BLaER1 (cell line): Measurements from ENCODE around the gene OR2C3.
"Not testable (repeated sequence)": the region's sequence is repeated elsewhere in the genome, so short reads cannot be mapped to it uniquely, and the experiment has no call there.

Experiments used
- H3K27ac ChIP-seq: shearing (Covaris generic); formaldehyde crosslinking; 2 replicates; pipeline ENCODE4 v1.8.1; 2022
- H3K27me3 ChIP-seq: shearing (Covaris generic); formaldehyde crosslinking; 2 replicates; pipeline ENCODE4 v1.8.1; 2022
- H3K36me3 ChIP-seq: shearing (Covaris generic); formaldehyde crosslinking; 2 replicates; pipeline ENCODE4 v1.8.1; 2022
- H3K4me1 ChIP-seq: shearing (Covaris generic); formaldehyde crosslinking; 2 replicates; pipeline ENCODE4 v1.8.1; 2022
- H3K4me2 ChIP-seq: shearing (Covaris generic); formaldehyde crosslinking; 2 replicates; pipeline ENCODE4 v1.8.1; 2022
- H3K4me3 ChIP-seq: shearing (Covaris generic); formaldehyde crosslinking; 2 replicates; pipeline ENCODE4 v1.8.1; 2022
- H3K9ac ChIP-seq: shearing (Covaris generic); formaldehyde crosslinking; 2 replicates; pipeline ENCODE4 v1.8.1; 2022
- H3K9me3 ChIP-seq: shearing (Covaris generic); formaldehyde crosslinking; 2 replicates; pipeline ENCODE4 v1.8.1; 2022
- H4K20me1 ChIP-seq: shearing (Covaris generic); formaldehyde crosslinking; 2 replicates; pipeline ENCODE4 v1.8.1; 2022
- Cebpa-rat ChIP-seq: shearing (Covaris generic); IDR thresholded peaks from 2 replicates; pipeline ENCODE4 v1.8.1; 2022

The OR2C3 gene

GRCh38 chr1:247487057-247487456 is 49.2 kb downstream of the OR2C3 start:
- Histone ChIP-seq H3K27ac (no peak overlapping the region), H4K20me1 (no peaks in the 10 kb centered on the region), H3K9me3 (no peaks in the 10 kb centered on the region), H3K4me3 (no peak overlapping the region), H3K36me3 (no peaks in the 10 kb centered on the region), H3K27me3 (no peaks in the 10 kb centered on the region), H3K4me2 (no peak overlapping the region), H3K4me1 (no peaks in the 10 kb centered on the region), H3K9ac (no peak overlapping the region)
- no peak for TF ChIP-seq Cebpa-rat

- Histone ChIP-seq H3K9me3 (no peaks in the 10 kb centered on the region), H3K36me3 (no peaks in the 10 kb centered on the region), H3K4me3 (no peak overlapping the region), H3K9ac (no peak overlapping the region), H3K4me2 (no peak overlapping the region), H3K27me3 (no peaks in the 10 kb centered on the region), H3K27ac (no peak overlapping the region), H3K4me1 (no peaks in the 10 kb centered on the region), H4K20me1 (no peaks in the 10 kb centered on the region)
- no peak for TF ChIP-seq Cebpa-rat
Observed at GRCh38 chr1:247482747-247483146, 53.5 kb downstream of the OR2C3 start.

GRCh38 chr1:247476328-247477058 is 59.7 kb downstream of the OR2C3 start:
- H3K27ac ChIP-seq, H3K4me1 ChIP-seq, H3K4me2 ChIP-seq, H4K20me1 ChIP-seq, H3K9ac ChIP-seq, H3K9me3 ChIP-seq, H3K36me3 ChIP-seq, H3K4me3 ChIP-seq, H3K27me3 ChIP-seq: not testable (repeated sequence)

GRCh38 chr1:247475793-247476192 is 60.4 kb downstream of the OR2C3 start:
- Histone ChIP-seq H3K27ac (no peak overlapping the region), H3K9ac (no peak overlapping the region), H4K20me1 (no peaks in the 10 kb centered on the region), H3K36me3 (no peaks in the 10 kb centered on the region), H3K4me3 (no peak overlapping the region), H3K27me3 (no peaks in the 10 kb centered on the region), H3K4me2 (no peak overlapping the region), H3K4me1 (no peaks in the 10 kb centered on the region; the same call in 1 of the 2 replicates), H3K9me3 (peaks cover 9% of the 10 kb centered on the region)
- no peak for TF ChIP-seq Cebpa-rat
